HG03045 (cell line): ENCODE measurements around the gene DOCK1.
"Not testable (repeated sequence)": the region's sequence is repeated elsewhere in the genome, so short reads cannot be mapped to it uniquely, and the experiment has no call there.

ENCODE experiments used
- ATAC-seq: cut with Tn5 transposase; IDR thresholded peaks from one replicate; pipeline ENCODE4 v1.9.1; 2021; ENCODE audit warnings: mild to moderate bottlenecking, moderate library complexity; ENCODE audit not compliant: unreplicated experiment

The DOCK1 gene

GRCh38 chr10:127299192-127299591, 394.0 kb downstream of the DOCK1 start:
- not testable (repeated sequence) for ATAC-seq

GRCh38 chr10:127299956-127300689, 394.9 kb downstream of the DOCK1 start:
- no peak for ATAC-seq

- ATAC-seq: no peak
These were observed 395.7 kb downstream of the DOCK1 start for GRCh38 chr10:127300868-127301321.

GRCh38 chr10:127302343-127302742, 397.1 kb downstream of the DOCK1 start:
- ATAC-seq: no peak

- ATAC-seq: no peak
These were observed 397.9 kb downstream of the DOCK1 start for GRCh38 chr10:127303105-127303504.

GRCh38 chr10:127303746-127304145, 398.5 kb downstream of the DOCK1 start:
- ATAC-seq: no peak

- no peak for ATAC-seq
These were observed 401.3 kb downstream of the DOCK1 start for GRCh38 chr10:127306479-127306878.

GRCh38 chr10:127307338-127307737, 402.1 kb downstream of the DOCK1 start:
- no peak for ATAC-seq

- no peak for ATAC-seq
These were observed 402.8 kb downstream of the DOCK1 start for GRCh38 chr10:127308031-127308430.

- not testable (repeated sequence) for ATAC-seq
These were observed 404.4 kb downstream of the DOCK1 start for GRCh38 chr10:127309619-127310018.

- no peak for ATAC-seq
These were observed 405.2 kb downstream of the DOCK1 start for GRCh38 chr10:127310430-127310829.

GRCh38 chr10:127310923-127311322, 405.7 kb downstream of the DOCK1 start:
- ATAC-seq: no peak

- no peak for ATAC-seq
These were observed 408.9 kb downstream of the DOCK1 start for GRCh38 chr10:127313996-127314700.

- ATAC-seq: no peak
These were observed 409.6 kb downstream of the DOCK1 start for GRCh38 chr10:127314797-127315196.

GRCh38 chr10:127315888-127316287, 410.7 kb downstream of the DOCK1 start:
- ATAC-seq: no peak

- ATAC-seq: no peak
These were observed 413.2 kb downstream of the DOCK1 start for GRCh38 chr10:127318396-127318795.

- ATAC-seq: no peak
These were observed 414.0 kb downstream of the DOCK1 start for GRCh38 chr10:127319271-127319670.

- ATAC-seq: no peak
These were observed 414.5 kb downstream of the DOCK1 start for GRCh38 chr10:127319691-127320090.

GRCh38 chr10:127320176-127320575, 414.9 kb downstream of the DOCK1 start:
- no peak for ATAC-seq

- ATAC-seq: no peak
These were observed 417.1 kb downstream of the DOCK1 start for GRCh38 chr10:127322286-127322685.

GRCh38 chr10:127325506-127325905, 420.3 kb downstream of the DOCK1 start:
- ATAC-seq: no peak

GRCh38 chr10:127326883-127327282, 421.7 kb downstream of the DOCK1 start:
- ATAC-seq: no peak
